ENCODE measurements around the gene PDE6A. TPM values are rescaled to one million over a fixed set of nuclear protein-coding genes. Genes with fewer than 3 reads are reported as not detected.

PDE6A gene
- total RNA-seq, 1 experiment from 2014 or later: 2.6 TPM

GRCh38 chr5:149857499-149857898 lies 87.1 kb downstream of the PDE6A start:
- BruUV-seq (replicated peaks): no TSS peak
- intact Hi-C loops (cut with micrococcal nuclease; ENCODE audit: unreplicated experiment): no loop called here

GRCh38 chr5:149855366-149855765 lies 89.2 kb downstream of the PDE6A start:
- no TSS peak for BruUV-seq (replicated peaks)

More at GRCh38 chr5:149857499-149857898, 87.1 kb downstream of the PDE6A start:
- H3K36me3 Mint-ChIP-seq (ENCODE audit: insufficient read depth, unreplicated experiment): no peaks in the 10 kb centered on the region
- H3K27me3 Mint-ChIP-seq (ENCODE audit: insufficient read depth, unreplicated experiment): no peaks in the 10 kb centered on the region
- CTCF ChIA-PET: no interaction called here
- POLR2A ChIA-PET: no interaction called here
- DNase-seq: peak in 1 of 2 experiments; percentile 6
- H3K4me1 Mint-ChIP-seq (ENCODE audit: low read depth, unreplicated experiment): no peaks in the 10 kb centered on the region
- no peak overlapping the region for H3K4me3 Mint-ChIP-seq (ENCODE audit: unreplicated experiment)
- no peaks in the 10 kb centered on the region for H3K9me3 Mint-ChIP-seq (ENCODE audit: unreplicated experiment)
- no peak overlapping the region for H3K27ac Mint-ChIP-seq (ENCODE audit: unreplicated experiment)
- no peaks in the 10 kb centered on the region for H3K36me3 ChIP-seq (ENCODE audit: control insufficient read depth, insufficient read depth, low read length)
- no peak for TF ChIP-seq CTCF (IDR thresholded peaks at IDR 0.05; ENCODE audit: insufficient read depth in 1 of 2, low read depth in 1 of 2, low read length in 1 of 2, severe bottlenecking in 1 of 2, unreplicated experiment in 1 of 2)
- no peaks in the 10 kb centered on the region for H3K9me3 ChIP-seq
- no peaks in the 10 kb centered on the region for H3K4me1 ChIP-seq
- no peak overlapping the region for H3K4me3 ChIP-seq (ENCODE audit: low read depth, low read length)
- H3K27me3 ChIP-seq (replicated peaks; ENCODE audit: control insufficient read depth, insufficient read depth, low read length): no peaks in the 10 kb centered on the region

GRCh38 chr5:149854866-149855265 lies 89.7 kb downstream of the PDE6A start:
- no peaks in the 10 kb centered on the region for H3K9me3 Mint-ChIP-seq (ENCODE audit: unreplicated experiment)
- no peaks in the 10 kb centered on the region for H3K9me3 ChIP-seq
- DNase-seq: no peak
- no peaks in the 10 kb centered on the region for H3K27me3 ChIP-seq (replicated peaks; ENCODE audit: control insufficient read depth, insufficient read depth, low read length)
- no peaks in the 10 kb centered on the region for H3K27me3 Mint-ChIP-seq (ENCODE audit: insufficient read depth, unreplicated experiment)
- H3K36me3 ChIP-seq (ENCODE audit: control insufficient read depth, insufficient read depth, low read length): no peaks in the 10 kb centered on the region; the same call in 1 of the 2 replicates
- no peak overlapping the region for H3K27ac Mint-ChIP-seq (ENCODE audit: unreplicated experiment)
- H3K4me3 Mint-ChIP-seq (ENCODE audit: unreplicated experiment): no peak overlapping the region
- intact Hi-C loops (cut with micrococcal nuclease; ENCODE audit: unreplicated experiment): loop anchor here (5.0 kb wide), 1 partner anchor 137 kb away; no protein-coding TSS in a partner anchor
- no peaks in the 10 kb centered on the region for H3K36me3 Mint-ChIP-seq (ENCODE audit: insufficient read depth, unreplicated experiment)
- BruUV-seq (replicated peaks): no TSS peak
- H3K4me3 ChIP-seq (ENCODE audit: low read depth, low read length): no peak overlapping the region
- ChIA-PET CTCF (interaction anchor here (0.6 kb wide), 1 partner anchor 588 kb away, joined by 3 read pairs; no protein-coding TSS in a partner anchor), POLR2A (no interaction called here)
- H3K4me1 ChIP-seq: no peaks in the 10 kb centered on the region
- TF ChIP-seq CTCF (IDR thresholded peaks at IDR 0.05; ENCODE audit: insufficient read depth in 1 of 2, low read depth in 1 of 2, low read length in 1 of 2, severe bottlenecking in 1 of 2, unreplicated experiment in 1 of 2): no peak
- H3K4me1 Mint-ChIP-seq (ENCODE audit: low read depth, unreplicated experiment): no peaks in the 10 kb centered on the region

More at GRCh38 chr5:149855366-149855765, 89.2 kb downstream of the PDE6A start:
- Mint-ChIP-seq H3K4me3 (ENCODE audit: unreplicated experiment) (no peak overlapping the region), H3K27me3 (ENCODE audit: insufficient read depth, unreplicated experiment) (no peaks in the 10 kb centered on the region), H3K9me3 (ENCODE audit: unreplicated experiment) (no peaks in the 10 kb centered on the region), H3K27ac (ENCODE audit: unreplicated experiment) (no peak overlapping the region), H3K36me3 (ENCODE audit: insufficient read depth, unreplicated experiment) (no peaks in the 10 kb centered on the region), H3K4me1 (ENCODE audit: low read depth, unreplicated experiment) (no peaks in the 10 kb centered on the region)
- Histone ChIP-seq H3K27me3 (replicated peaks; ENCODE audit: control insufficient read depth, insufficient read depth, low read length) (no peaks in the 10 kb centered on the region), H3K4me1 (no peaks in the 10 kb centered on the region), H3K9me3 (no peaks in the 10 kb centered on the region), H3K36me3 (ENCODE audit: control insufficient read depth, insufficient read depth, low read length) (no peaks in the 10 kb centered on the region; the same call in 1 of the 2 replicates), H3K4me3 (ENCODE audit: low read depth, low read length) (no peak overlapping the region)
- no peak for TF ChIP-seq CTCF (IDR thresholded peaks at IDR 0.05; ENCODE audit: insufficient read depth in 1 of 2, low read depth in 1 of 2, low read length in 1 of 2, severe bottlenecking in 1 of 2, unreplicated experiment in 1 of 2)
- CTCF ChIA-PET: interaction anchor here (0.5 to 0.6 kb wide), 2 partner anchors 587 to 1440 kb away, joined by 3 read pairs; no protein-coding TSS in a partner anchor
- no peak for DNase-seq
- intact Hi-C loops (cut with micrococcal nuclease; ENCODE audit: unreplicated experiment): no loop called here
- POLR2A ChIA-PET: no interaction called here
